DMS153 (cell line): ENCODE measurements around the gene APBB2.
A peak's percentile ranks its signal among the peaks of the same experiment; 100 is the strongest.

ENCODE experiments used
- DNase-seq: peaks from one replicate; lab custom pipeline; 2025; lab: John Stamatoyannopoulos, UW

Gene APBB2

GRCh38 chr4:40856277-40856839 lies 358.0 kb downstream of the APBB2 start:
- no peak for DNase-seq

- DNase-seq = no peak
These were observed 363.8 kb downstream of the APBB2 start for GRCh38 chr4:40850496-40850895.

GRCh38 chr4:40848940-40849339 lies 365.4 kb downstream of the APBB2 start:
- no peak for DNase-seq

- no peak for DNase-seq
These were observed 366.1 kb downstream of the APBB2 start for GRCh38 chr4:40848251-40848650.

- DNase-seq = no peak
These were observed 367.8 kb downstream of the APBB2 start for GRCh38 chr4:40846532-40846931.

- DNase-seq = no peak
These were observed 369.0 kb downstream of the APBB2 start for GRCh38 chr4:40845154-40845835.

- DNase-seq = no peak
These were observed 370.1 kb downstream of the APBB2 start for GRCh38 chr4:40844261-40844660.

- DNase-seq = no peak
These were observed 370.6 kb downstream of the APBB2 start for GRCh38 chr4:40843696-40844095.

GRCh38 chr4:40842725-40843423 lies 371.5 kb downstream of the APBB2 start:
- no peak for DNase-seq

GRCh38 chr4:40842318-40842717 lies 372.0 kb downstream of the APBB2 start:
- peak; percentile 12 for DNase-seq

GRCh38 chr4:40840985-40841571 lies 373.3 kb downstream of the APBB2 start:
- DNase-seq = peak; percentile 9

GRCh38 chr4:40840255-40840984 lies 373.9 kb downstream of the APBB2 start:
- no peak for DNase-seq

GRCh38 chr4:40838742-40839141 lies 375.6 kb downstream of the APBB2 start:
- no peak for DNase-seq

- DNase-seq = no peak
These were observed 377.1 kb downstream of the APBB2 start for GRCh38 chr4:40837094-40837870.

- DNase-seq = no peak
These were observed 381.1 kb downstream of the APBB2 start for GRCh38 chr4:40833212-40833611.

- DNase-seq = no peak
These were observed 382.2 kb downstream of the APBB2 start for GRCh38 chr4:40832175-40832574.

GRCh38 chr4:40831146-40831907 lies 383.0 kb downstream of the APBB2 start:
- DNase-seq = no peak

- DNase-seq = no peak
These were observed 384.8 kb downstream of the APBB2 start for GRCh38 chr4:40829586-40829985.

GRCh38 chr4:40828661-40829060 lies 385.7 kb downstream of the APBB2 start:
- DNase-seq = no peak

GRCh38 chr4:40827758-40828157 lies 386.6 kb downstream of the APBB2 start:
- no peak for DNase-seq

GRCh38 chr4:40826821-40827220 lies 387.5 kb downstream of the APBB2 start:
- DNase-seq = no peak
